GM10847 (cell line): Measurements from ENCODE around the gene MAP3K5.

Experiments
- POLR2A ChIP-seq: IDR thresholded peaks from 2 replicates; pipeline ENCODE4 v1.6.1; 2011; ENCODE audit not compliant: insufficient read length; ENCODE audit errors: extremely low read depth

The MAP3K5 gene

GRCh38 chr6:136703331-136703865, 88.9 kb downstream of the MAP3K5 start:
- TF ChIP-seq POLR2A: no peak

- no peak for TF ChIP-seq POLR2A
Observed at GRCh38 chr6:136701045-136701444, 91.2 kb downstream of the MAP3K5 start.

DNA sequence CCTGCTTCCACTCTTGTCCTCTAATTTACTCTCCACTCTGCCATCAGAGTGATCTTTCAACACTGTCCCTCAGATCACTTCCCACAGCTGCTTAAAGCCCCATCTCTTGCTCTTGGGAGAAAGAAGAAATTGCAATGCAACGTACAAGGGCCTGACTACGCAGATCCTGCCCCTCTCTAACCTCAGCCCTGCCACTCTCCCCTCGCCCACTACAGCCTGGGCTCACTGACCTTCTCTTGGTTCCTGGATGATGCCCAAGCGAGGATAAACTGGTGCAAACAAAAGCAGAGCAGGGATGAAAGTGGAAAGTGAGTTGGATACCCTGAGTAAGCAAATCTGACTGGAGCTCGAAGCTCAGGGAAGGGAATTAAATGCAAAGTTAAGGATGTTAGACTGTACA, 92.9 kb downstream of the MAP3K5 start:
- TF ChIP-seq POLR2A: no peak

GRCh38 chr6:136696783-136697364, 95.4 kb downstream of the MAP3K5 start:
- TF ChIP-seq POLR2A: no peak

- TF ChIP-seq POLR2A: no peak
Observed at GRCh38 chr6:136696238-136696637, 96.0 kb downstream of the MAP3K5 start.

DNA sequence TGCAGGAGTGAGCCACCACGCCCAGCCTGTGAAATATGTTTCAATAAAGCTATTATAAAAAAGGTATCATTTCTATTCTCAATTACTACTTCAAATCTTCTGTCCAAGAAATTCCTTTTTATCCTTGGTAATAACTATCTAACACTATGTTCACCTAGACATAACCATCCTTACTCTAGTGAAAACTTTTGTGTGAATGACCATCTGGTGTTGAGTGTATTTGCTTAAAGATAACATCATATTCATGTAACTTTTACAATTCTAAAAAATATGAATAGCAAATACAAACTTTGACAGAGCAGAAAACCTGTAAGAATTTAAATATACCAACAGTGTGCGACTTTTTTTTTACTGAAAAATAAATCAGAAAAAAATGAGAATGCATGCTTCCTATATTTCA, 96.9 kb downstream of the MAP3K5 start:
- no peak for TF ChIP-seq POLR2A

- TF ChIP-seq POLR2A: no peak
Observed at GRCh38 chr6:136693090-136693489, 99.2 kb downstream of the MAP3K5 start.

DNA sequence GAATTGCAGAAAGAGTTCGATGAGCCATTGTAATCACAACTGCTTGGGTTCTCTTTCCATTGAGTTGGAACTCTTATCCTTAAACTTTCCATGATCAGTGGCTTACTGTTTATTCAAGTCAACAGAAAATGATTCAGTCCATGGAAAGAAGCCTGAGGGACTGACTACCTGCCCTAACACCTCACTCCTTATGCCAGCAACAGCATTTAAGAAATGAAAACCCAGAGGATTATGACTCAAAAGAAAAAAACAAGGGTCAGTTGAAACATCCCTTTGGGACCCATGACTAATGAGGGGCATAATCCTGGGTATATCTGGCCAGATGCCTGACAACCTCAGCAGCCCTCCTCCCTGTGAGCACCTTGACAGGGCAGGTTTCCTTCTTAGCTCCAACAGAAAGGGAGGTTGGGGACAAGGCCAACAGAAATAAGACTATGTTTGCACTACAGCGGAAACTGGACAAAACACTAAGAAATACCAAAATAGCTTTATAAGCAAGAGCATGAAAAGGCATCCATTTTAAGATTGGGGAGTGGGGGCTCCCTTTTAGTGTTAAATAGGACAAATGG, 106.7 kb downstream of the MAP3K5 start:
- TF ChIP-seq POLR2A: no peak

DNA sequence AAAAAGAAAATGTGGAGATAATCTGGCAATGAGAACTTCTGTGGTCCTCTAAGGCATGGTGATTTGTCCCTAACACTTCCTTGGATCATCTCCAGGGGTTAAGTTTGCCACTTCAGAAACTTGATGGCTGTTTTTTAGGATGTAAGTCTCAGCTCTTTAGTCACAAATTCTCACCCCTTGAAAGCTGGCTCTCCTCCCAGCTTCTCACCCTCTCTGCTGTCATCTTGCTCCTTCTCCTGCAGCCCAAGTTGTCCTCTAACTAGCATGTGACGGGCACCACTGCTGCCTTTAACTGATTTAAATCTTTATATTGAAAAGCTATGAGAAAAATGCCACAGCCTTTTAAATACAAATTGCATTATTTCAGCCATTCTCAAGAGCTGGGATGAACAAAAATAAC, 107.8 kb downstream of the MAP3K5 start:
- TF ChIP-seq POLR2A: no peak

DNA sequence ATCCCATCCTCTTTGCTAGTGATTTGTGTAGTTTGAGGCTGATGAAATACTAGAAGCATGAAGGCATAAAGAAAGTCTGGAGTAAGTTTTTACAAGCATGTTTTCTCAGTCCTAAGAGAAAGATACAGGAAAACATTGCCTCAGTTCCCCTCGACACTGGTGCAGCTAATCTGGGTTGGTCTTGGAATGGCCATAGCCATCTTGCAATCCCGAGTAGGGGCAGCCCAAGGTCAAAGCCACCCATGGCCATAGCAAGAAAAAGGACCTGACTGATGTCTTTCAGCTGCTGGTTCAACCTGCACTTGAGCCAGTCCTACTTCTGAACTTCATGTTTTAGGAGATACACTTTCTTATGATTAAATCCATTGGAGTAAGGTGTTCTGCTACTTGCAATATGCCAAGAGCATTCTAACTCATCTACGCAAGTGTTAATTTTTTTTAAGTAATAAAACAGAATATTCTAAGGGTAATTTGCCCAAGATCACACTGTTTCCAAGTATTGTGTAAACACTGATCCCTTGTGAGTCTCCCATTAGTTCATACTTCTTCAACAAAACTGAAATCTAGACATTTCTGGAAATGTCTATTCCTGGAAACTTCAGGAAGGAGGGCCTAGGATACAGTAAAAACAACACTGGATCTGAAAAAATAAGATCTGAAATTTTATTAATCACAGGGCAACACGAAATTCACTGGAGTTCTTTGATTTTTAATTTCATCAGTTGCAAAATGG, 108.9 kb downstream of the MAP3K5 start:
- TF ChIP-seq POLR2A: no peak

DNA sequence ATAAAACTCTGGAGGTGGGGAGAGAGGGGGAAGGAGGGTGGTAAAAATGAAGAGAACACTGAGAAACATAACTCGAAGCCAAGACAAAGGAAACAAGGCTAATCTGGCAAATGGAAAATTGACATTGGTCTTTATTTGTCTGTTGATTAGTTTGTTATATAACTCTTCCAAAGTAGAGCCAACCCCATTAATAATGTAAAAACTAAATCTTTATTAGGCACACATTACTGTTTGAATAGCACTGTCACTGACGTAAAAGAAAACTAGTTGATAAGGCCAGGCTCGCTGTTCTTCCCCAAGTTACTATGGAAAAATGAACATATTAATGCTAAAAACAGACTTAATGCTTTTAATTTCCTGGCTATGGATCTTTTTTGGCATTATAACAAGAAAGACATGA, 110.0 kb downstream of the MAP3K5 start:
- no peak for TF ChIP-seq POLR2A

GRCh38 chr6:136677822-136678221, 114.5 kb downstream of the MAP3K5 start:
- TF ChIP-seq POLR2A: no peak

DNA sequence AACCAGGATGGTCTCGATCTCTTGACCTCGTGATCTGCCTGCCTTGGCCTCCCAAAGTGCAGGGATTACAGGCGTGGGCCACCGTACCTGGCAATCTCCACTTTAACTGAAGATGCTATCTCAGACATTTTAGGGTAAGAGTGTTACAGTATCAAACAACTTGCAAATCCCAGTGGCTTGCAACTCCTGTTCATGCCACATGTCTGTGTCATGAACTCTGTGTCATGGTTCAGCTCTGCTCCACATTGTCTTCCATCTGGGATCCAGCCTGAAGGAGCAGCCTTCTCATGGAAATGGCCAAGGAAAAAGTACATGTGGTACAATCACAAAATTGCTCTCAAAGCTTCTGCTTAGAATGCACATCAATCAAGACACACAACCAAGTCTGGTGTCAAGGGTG, 114.9 kb downstream of the MAP3K5 start:
- TF ChIP-seq POLR2A: no peak

DNA sequence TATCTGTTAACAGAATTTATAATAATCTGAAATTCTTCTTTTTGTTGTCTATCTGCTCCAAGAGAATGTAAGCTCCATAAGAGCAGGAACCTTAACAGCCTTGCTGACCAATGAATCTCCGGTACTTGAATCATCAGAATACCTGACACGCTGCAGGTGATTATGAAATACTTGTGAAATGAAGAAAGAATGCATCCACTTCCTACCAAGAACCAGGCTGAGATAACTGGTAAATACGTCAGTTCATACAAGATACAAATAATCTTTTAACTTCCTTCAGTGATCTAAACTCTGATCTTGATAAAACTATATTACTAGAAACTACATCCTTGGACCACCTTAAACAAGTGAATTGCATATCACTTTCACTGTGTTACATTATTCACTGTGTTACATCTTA, 116.2 kb downstream of the MAP3K5 start:
- no peak for TF ChIP-seq POLR2A

GRCh38 chr6:136673571-136673970, 118.7 kb downstream of the MAP3K5 start:
- no peak for TF ChIP-seq POLR2A

DNA sequence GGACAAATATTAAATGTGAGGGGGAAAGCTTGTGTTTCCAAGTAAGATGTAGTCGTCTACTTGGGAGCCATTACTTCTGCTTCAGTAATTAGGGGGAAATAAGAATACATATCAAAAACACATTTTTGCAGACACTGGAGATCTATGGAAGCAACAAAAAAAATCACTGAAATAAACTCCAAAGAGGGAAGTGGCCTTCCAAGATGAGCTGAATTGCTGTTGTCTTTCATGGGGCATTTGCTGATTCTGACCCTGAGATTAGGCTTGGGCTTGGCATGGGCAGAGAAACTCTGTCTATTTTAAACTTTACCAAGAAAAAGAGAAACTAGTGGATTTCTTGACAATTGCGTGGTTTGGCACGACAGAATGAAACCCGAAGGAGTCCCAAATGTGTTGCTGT, 120.1 kb downstream of the MAP3K5 start:
- no peak for TF ChIP-seq POLR2A
